Head of caudate nucleus (tissue), 42 donors: Measurements from ENCODE around the gene SDCCAG8.

Source experiments
- DNase-seq, 42 donors: peaks; one replicate each; pipeline versions ENCODE4 v3.0.0 to v3.0.0-alpha.2; 2020 to 2021; ENCODE audit warnings: mixed read lengths in 7 of 42
- intact Hi-C: fragments of 100-400 bp; cut with DNase I; formaldehyde crosslinking; loops from one replicate; pipeline ENCODE4 v1.15.0; 2022

SDCCAG8 gene

DNA sequence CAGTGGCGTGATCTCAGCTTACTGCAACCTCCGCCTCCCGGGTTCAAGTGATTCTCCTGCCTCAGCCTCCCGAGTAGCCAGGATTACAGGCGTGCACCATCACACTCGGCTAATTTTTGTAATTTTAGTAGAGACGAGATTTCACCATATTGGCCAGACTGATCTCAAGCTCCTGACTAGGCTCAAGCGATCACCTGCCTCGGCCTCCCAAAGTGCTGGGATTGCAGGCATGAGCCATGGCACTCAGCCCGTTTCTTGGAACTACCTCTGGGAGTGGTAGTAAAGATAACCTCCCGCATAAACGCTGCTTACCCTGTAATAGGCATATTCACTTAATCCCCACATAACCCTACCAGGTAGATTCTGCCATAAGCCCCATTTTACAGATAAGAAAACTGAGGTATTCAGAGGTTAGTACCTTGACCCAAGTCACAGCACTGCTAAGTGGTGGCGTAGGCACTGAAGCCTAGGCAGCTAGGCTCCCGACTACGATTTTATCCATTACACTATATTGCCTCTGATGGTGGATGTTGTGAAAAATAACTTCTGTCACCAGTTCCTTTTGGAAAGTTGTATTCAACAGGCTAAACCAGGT lies 143.8 kb downstream of the SDCCAG8 start:
- DNase-seq, result no peak
- intact Hi-C loops, result no loop called here

GRCh38 chr1:243402868-243403267 lies 147.0 kb downstream of the SDCCAG8 start:
- DNase-seq, result no peak
- intact Hi-C loops, result no loop called here

GRCh38 chr1:243406424-243406823 lies 150.6 kb downstream of the SDCCAG8 start:
- DNase-seq, result no peak
- intact Hi-C loops, result no loop called here

- no peak for DNase-seq
- intact Hi-C loops, result no loop called here
Observed at GRCh38 chr1:243407284-243408018, 151.6 kb downstream of the SDCCAG8 start.

GRCh38 chr1:243408479-243408878 lies 152.6 kb downstream of the SDCCAG8 start:
- no peak for DNase-seq
- intact Hi-C loops, result no loop called here

- intact Hi-C loops, result no loop called here
- no peak for DNase-seq
Observed at GRCh38 chr1:243409284-243409683, 153.4 kb downstream of the SDCCAG8 start.

DNA sequence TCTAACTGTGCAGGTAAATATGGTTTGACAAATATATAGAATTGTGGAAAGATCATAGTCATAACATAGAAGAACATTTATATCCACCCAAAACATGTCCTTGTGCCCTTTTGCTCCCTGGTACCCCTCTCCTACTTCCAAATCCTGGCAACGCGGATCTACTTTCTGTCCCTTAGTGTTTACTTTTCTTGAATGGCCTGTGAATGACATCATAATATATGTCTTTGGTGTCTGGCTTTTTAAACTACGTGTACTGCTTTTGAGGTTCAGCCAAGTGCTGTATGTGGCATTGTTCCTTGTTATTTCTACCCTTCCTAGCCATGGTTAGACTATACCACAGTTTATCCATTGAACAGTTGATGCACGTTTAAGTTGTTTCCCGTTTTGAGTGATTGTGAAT lies 155.6 kb downstream of the SDCCAG8 start:
- DNase-seq, result no peak
- intact Hi-C loops, result no loop called here

DNA sequence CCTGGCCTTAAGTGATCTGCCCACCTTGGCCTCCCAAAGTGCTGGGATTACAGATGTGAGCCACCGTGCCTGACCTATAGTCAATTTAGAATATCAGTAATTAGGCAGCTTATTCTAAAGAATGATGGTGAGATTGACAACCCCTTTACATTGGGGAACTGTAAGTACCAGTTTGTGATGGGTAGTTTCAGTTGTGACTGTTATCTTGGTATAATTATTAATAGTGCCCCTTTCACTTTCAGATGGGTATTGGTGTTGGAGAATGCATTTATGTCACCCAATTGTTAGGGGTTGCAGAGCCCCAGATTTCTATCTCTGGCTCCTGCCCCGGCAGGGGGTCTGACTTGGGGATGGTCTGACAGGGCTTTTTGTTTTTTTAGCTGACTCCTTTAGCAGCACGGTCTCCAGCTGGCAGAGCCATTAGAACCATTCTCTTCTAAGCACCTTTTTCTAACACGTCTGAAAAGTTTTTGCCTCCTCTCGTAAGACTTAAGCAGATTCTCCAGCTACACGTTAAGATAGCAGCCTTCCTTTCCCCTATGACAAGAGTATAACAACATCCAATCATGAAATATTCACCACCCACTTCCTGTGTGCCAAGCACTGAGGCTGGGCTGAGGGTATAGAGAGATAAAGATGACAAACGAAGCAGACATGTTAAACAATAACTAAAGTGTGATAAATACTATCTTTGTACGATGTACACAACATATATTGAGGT lies 157.8 kb downstream of the SDCCAG8 start:
- DNase-seq, result no peak
- intact Hi-C loops, result no loop called here

DNA sequence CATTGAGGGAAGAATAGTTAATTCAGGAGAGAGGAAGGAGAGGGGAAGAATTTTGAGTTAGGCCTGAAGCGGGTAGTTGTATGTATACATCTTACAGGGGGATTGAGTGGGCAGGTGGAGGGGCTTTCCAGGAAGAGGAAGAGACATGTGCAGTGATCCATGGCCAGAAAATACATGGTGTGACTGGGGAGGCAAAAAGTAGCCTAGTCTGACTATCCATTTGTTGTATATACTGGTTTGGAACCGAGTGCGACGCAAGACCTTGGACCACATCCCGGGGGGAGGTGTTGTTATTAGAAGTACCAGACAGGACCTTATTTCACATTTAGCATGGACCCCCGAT lies 158.3 kb downstream of the SDCCAG8 start:
- DNase-seq, result no peak
- intact Hi-C loops, result no loop called here

DNA sequence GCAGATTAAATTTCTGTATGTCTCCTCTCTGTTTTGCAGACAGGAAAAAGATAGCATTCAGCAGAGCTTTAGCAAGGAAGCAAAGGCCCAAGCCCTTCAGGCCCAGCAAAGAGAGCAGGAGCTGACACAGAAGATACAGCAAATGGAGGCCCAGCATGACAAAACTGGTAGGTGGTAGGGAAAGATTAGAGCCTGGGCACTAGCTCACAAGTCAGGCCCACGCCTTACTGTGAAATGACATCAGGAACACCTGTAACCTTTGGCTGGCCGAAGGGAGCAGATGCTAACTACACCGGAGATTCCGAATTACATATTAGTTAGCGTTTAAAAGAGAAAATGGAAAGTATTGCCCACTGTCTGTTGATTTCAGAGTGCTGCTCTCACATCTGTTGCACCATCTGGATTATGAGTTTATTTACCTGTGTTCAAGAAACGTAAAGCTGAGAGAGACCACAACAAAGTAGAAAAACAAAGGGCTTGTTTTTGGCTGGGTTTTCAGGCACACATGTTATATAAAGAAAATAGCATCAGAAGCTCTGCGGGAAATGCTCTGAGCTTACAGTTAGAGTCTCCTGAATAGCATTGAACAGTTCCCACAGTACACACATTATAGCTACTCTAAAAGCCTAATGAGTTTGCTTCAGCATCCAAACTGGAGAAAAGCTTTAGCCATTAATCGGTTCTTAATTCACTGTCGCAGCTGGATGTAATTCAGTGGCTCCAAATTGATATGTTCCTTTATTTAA lies 160.0 kb downstream of the SDCCAG8 start:
- no peak for DNase-seq
- intact Hi-C loops, result no loop called here

DNA sequence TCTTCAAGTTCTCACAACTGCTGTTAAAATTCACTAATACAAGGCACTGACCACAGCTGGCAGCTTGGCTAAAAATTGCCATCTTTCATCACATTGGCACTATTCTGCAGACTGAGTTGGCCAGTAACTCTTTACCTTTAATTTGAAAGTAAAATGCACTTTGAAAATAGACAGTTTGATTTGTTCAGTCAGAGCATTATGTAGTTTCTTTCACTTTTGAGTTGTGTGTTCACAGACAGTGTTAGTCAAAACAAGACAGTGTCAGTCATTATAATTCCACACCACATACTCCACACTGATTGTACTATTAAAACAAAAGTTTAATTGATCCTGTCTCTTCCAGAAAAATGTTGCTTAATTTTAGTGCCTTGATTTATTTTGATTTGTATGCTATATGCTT lies 160.7 kb downstream of the SDCCAG8 start:
- intact Hi-C loops, result no loop called here
- no peak for DNase-seq

- intact Hi-C loops, result no loop called here
Observed at GRCh38 chr1:243420016-243420945, 164.4 kb downstream of the SDCCAG8 start.

DNA sequence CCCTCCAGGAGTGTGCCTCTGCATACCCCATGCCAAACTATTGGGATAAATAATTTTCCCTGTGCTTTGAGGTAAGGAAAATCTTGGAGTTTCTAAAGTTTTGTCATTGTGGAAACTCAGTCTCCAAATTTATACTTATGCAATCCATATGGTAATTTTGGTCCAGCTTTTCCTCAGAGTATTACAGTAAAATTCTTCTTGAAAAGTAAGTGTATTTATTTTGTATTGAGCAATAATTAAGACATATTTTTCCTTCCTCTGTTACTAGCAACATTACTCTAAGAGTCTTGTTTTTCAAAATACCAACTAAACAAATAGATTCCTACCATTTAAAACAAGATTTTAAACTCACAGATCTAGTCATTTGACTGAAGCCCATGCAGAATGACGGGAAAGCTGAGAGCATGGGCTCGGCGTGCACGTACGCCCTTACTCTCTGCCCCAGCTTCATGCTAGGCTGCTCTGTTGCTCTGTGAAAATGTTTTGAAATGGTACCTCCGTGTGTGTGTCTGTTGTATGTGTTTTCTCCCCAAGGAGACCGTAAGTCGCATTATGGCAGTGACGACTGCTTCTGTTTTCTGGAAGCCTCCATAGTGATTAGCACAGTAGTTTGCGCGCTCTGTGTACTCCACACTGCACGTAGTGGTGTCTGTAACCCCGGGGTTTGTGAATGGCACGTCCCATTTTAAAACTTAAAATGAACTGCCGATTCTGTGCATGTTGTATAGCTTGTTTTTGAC lies 165.3 kb downstream of the SDCCAG8 start:
- peak in 34 of 42 donors; percentile 8 to 66 (median 39) for DNase-seq
- intact Hi-C loops, result no loop called here

More at GRCh38 chr1:243420016-243420945, 164.4 kb downstream of the SDCCAG8 start:
- no peak for DNase-seq

GRCh38 chr1:243421784-243422183 lies 165.9 kb downstream of the SDCCAG8 start:
- intact Hi-C loops, result no loop called here
- peak in 41 of 42 donors; percentile 16 to 84 (median 59) for DNase-seq

GRCh38 chr1:243422362-243422761 lies 166.5 kb downstream of the SDCCAG8 start:
- intact Hi-C loops, result no loop called here
- DNase-seq, result no peak

- intact Hi-C loops, result no loop called here
Observed at GRCh38 chr1:243428084-243428483, 172.2 kb downstream of the SDCCAG8 start.

DNA sequence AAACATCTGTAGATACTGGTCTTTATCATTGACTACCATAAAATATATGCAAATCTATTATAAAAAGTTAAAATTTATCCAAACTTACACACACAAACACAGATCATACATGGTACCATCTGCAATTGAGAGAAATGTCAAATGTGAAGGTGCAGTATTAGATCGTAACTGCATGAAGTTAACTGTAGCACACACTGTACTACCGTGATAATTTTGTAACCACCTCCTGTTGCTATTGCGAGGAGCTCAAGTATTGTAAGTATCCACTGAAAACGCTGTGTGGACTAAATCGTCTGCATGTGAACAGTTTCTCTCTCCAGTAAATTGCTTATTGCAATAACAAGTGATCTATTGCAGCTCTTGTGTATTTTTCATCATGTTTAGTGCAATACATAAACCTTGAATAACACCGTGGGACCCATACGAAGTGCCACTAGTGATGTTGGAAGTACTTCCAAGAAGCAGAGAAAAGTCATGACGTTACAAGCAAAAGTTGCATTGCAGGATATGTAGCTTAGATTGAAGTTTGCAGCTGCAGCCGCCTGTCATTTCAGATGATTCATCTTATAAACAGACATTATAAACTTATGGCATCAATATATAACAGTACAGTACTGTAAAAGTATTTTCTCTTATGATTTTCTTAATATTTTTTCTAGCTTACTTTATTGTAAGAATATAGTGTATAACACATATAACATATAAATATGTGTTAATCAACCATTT lies 172.9 kb downstream of the SDCCAG8 start:
- intact Hi-C loops, result no loop called here
- no peak for DNase-seq

More at GRCh38 chr1:243428084-243428483, 172.2 kb downstream of the SDCCAG8 start:
- DNase-seq, result no peak
